GM03348 (cell line): ENCODE results near the gene BLMH.
"Not testable (repeated sequence)": the region's sequence is repeated elsewhere in the genome, so short reads cannot be mapped to it uniquely, and the experiment has no call there.

Experiments
- DNase-seq: peaks from one replicate; pipeline ENCODE4 v3.0.0; 2012; ENCODE audit warnings: low spot score

The BLMH gene

DNA sequence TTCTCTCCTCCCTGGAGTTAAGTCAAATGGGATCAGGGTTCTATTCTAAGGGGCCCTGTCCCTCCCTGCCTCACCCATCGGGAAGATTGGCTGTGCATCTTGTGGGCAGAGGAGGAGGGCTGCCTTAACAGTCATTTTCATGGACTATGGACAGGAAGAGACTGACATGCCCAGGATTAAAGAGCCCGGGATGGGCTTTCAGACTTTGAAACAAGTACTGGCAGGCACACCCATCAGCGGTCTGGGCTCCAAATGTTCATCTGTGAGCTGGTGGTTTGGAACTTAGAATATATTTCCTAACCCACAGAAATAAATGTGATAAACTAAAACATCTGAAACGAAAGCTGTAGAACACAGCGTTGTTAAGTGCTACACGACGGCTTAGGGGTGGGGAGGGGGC lies 62.7 kb downstream of the BLMH start:
- DNase-seq, result peak; percentile 74

DNA sequence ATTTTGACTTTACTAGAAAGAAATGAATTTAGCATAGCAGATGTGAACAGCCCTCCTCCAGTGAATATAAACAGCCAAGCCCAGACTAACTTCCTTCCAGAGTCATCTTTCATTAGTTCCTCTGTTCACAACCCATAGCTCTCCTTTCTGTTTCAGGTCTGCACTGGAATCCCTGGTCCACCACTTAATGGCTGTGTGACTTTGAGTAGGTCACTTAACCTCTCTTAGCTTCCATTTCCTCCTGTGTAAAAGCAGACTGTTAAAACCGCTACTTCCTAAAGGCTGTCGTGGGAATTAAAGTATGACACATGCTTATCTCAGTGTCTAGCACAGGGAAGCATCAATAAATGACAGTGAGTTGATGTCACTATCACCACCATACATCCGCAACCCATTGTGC lies 63.7 kb downstream of the BLMH start:
- DNase-seq, result no peak

DNA sequence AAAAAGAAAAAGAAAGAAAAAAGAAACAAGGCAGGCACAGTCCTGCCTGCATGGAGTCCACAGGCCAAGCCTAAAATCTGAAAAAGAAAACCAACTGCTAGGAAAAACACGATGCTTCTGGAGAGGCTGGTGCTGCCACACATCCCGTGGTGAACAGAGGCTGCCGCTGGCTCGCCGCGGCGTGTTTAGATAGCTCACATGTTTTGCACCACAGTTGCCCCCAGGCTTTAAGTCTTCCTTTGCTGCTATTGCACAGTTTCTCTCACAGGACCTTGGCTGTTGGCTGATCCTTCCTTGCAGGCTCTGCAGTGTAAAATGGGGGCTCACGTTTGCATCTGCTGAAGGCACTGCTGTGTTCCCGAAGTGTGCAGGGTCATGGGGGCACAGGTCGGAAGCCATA lies 64.9 kb downstream of the BLMH start:
- no peak for DNase-seq

DNA sequence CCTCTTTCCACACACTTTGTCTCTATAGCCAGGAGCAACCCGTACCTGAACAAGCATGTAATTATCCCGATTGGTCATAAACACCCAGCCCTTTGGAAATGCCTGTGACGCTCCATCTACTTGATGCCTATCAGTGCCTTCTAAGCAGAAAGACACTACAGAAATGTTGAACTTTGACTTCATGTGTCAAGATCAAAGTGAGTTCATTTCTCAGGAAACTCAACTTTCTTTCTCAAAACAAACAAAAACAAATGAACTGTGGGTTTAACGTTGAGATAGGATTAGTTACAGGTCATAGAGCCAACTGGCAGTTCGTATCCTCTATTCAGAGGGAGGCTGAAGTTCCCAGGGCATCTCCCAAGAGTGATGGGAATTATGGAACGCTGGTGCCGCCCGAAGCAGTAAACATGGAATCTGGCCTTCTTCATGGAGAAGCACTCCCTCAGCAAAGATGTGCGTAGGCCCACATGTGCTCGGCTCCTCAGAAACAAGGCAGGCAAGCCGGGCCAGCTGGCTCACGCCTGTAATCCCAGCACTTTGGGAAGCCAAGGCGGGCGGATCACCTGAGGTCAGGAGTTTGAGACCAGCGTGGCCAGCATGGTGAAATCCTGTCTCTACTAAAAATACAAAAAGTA lies 65.7 kb downstream of the BLMH start:
- DNase-seq, result no peak

DNA sequence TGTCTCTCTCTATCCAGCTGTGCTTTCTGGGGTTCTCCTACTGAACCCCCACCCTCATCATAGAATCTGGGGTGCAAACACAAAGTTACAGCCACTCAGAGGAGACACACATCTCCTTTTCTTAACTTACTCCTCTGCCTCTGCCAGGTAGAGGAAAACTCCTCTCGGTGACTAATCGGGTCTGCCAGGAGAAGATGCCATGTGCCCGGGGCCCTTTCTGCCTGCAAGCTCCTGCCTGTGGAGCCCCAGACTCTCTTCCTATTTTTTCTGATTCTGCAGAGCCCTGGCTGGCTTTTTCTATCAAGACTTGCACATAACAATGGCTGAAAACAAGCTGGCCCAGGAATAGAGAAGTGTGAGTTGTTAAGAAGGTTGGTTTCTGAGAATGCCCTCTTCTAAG lies 66.6 kb downstream of the BLMH start:
- DNase-seq, result no peak

DNA sequence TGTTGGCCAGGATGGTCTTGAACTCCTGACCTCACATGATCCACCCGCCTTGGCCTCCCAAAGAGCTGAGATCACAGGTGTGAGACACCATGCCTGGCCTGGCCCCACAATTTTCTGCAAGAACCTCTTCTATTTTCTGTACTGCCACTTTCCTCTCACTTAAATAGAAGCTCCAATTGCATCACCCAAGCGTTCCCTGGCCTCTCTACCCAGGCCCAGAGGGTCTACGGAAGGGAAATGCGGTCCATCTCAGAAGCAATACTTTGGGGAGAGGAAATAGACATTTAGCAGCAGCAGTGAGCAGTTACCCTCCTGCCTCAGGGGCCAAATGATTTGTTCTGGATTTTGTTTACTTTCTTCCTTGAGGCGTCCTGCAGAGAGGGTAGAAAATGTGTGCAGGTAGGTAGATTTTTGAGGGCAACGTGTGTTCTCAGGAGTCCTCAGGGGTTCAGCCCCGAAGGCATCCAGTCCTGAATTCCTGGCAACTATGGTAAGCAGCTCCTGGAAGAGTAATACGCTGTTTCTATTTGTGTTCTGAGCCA lies 67.3 kb downstream of the BLMH start:
- DNase-seq, result no peak

DNA sequence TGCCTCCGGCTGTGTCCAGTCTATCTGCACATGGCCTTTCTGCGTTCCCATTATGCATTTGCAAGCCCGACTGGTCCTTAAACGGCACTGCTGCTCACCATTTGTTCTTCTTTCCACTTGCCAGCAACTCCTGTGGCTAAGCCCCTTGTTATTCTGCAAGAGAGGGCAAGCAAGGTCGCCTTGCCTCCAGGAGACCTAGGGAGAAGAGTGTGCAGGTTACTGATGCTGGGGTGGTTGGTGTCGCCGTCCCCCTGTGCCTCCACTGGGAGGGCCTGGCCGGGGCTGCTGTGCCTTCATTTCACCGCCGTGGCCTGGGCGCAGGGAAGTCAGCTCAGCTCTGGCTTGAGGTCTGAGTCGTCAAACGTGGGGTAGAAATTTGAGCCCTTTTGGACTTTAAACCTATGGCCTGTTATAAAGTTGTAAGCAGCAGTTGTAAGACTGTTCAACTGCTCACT lies 69.0 kb downstream of the BLMH start:
- DNase-seq, result no peak

DNA sequence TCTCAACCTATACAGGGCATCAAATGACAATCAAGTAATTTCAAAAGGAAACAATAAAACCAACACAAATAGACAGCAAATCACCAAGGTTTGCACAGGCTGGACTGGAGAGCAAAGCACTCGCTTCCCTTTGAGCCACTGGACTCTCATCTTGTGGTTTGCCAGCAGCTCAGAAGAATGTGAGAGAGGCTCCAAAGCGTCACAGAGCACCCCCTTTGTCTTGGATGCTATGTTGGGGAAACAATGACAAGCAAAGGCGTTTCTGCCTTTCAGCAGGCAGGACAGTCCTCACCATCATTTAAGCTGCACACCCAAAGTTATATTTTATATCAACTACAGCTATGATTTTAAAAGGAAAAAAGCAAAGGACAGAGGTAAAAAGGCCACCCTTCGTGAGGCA lies 69.5 kb downstream of the BLMH start:
- no peak for DNase-seq

DNA sequence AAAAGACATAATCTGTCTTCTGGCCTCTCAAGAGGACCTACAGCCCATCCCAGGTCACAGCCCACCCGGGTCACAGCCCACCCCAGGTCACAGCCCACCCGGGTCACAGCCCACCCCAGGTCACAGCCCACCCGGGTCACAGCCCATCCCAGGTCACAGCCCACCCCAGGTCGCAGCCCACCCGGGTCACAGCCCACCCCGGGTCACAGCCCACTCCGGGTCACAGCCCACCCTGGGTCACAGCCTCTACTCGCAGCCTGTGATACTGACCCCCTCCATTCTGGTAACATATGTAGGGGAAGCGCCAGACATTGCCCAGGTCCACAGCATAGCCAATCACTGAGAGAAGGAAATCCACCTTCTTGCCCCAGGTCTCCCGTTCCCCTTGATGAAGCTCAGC lies 70.4 kb downstream of the BLMH start:
- DNase-seq, result no peak

DNA sequence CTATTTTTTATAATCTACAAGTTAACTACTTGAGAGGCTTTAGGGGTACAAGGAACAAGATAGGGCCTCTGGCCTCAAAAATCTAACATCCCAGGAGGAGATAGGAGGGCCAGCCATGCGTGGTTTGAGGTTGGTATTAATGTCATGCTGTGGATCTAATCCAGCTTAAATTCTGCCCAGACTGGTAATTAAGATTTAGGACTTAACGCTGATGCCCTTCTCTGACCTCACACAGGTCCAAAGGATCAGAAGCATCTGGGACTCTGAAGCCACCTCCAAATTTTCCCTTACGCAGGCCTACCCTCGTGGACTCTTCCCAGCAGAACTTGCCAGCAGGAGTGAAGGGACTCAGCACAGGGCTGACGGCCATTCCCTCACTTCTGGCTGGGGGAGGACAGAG lies 71.3 kb downstream of the BLMH start:
- no peak for DNase-seq

DNA sequence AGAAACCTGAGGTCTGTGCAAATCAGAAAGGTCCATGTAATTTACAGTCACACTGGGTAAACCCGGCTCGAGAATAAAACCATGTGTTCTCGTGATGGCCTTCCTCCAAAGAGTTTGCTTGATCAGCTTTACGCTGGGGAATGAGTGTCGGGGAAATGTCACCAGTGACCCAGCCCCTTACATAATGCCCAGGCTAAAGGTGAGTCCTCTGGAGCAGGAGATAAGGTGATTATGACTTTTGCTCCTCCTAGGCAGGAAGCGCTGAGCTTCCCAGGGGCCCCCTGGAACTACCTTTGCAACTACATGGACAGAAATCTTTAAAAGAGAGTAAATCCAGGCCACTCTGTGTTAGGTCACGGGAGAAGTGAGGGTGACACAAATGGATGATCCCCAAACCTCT lies 71.9 kb downstream of the BLMH start:
- no peak for DNase-seq

DNA sequence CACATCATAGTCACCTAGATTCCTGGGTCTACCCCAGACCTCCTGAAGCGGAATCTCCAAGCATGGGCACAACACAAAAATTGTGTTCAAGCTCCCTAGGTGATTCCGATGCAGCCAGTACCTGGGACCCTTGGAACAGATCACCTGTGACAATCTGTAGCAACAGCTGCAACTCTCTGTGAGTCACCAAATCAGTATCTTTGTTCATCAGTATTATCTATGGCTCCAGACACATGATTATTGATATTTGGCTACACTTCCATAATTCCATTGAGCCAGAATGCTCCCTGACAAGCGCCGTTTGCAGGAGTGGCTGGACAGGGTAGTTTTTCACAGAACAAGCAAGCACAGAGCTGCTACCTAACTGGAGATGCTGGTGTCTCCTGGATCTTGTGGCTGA lies 72.4 kb downstream of the BLMH start:
- DNase-seq, result no peak

DNA sequence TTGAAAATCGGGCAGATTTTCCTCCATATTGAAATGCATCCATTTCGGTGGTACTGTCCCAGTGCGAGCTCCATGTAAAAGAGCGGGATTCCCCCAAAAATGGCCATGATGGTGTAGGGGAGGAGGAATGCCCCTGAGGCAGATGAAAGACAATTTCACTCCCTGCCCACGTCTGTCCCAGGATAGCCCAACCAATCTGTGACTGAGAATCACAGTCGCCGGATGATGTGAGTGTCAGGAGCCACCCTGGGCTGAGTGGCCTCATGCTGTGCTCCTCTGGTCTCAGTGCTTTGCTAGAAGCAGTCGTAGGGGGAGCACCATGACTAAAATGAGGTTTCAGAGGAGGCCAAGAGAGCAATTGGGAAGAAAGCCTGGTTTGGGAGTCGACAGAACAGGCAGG lies 72.9 kb downstream of the BLMH start:
- DNase-seq, result no peak

DNA sequence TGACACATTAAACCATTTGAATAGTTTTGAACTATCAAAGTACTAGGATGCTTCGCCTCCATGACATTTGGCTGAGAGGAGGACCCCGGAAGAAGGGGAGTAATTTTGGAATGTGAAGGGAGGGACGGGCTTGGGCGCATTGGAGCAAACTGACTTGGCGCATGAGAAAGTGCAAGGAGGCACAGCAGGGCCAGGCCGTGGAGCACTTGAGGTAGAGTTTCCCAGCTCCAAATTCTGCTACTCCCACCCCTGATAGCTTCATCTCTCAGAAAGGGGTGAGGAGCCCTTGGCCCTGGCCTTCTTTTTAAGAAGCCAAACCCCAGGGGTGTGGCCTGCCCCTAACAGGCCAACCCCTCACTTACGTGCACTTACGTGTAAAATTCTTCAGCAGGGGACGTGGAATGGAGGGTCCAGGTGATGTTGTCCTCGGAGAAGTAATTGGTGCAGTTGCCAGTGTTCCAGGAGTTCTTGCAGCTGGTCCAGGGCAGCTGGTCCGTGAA lies 73.9 kb downstream of the BLMH start:
- DNase-seq, result no peak

DNA sequence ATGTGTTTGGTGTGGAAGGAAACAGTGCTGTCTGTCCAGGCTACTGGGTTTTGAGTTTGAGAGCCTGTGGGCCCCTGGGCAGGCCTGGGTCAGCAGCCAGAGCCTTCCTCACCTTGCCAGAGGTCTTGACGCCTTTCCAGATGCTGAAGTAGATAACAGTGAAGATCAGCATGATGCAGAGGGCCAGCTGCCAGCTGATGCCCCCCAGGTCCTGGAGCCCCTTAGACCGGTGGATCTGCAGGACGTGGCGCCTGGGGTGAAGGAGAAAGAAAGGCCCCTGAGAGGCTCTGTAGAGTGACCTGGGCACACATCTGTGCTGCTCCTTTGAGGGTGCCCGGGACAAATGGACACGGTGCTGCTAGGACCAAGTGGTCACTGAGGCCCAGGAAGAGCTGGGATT lies 74.7 kb downstream of the BLMH start:
- no peak for DNase-seq

DNA sequence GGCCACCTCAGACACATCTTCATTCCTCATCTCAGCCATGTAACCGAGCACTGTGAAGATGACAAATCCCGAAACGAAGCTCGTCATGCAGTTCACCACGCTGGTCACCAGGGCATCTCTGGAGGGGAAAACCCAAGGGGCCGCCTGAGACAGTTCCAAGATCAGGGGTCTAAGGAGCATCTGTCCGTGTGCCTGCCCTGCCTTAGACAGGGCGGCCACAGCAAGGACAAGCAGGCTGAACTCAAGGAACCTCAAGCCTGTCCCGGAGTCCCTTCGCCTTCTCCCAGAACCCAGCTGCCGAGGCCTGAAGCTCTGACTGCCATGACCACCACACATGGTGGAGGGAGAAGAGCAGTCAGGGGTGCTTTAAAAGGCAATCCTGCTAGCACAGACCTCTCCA lies 79.0 kb downstream of the BLMH start:
- no peak for DNase-seq

DNA sequence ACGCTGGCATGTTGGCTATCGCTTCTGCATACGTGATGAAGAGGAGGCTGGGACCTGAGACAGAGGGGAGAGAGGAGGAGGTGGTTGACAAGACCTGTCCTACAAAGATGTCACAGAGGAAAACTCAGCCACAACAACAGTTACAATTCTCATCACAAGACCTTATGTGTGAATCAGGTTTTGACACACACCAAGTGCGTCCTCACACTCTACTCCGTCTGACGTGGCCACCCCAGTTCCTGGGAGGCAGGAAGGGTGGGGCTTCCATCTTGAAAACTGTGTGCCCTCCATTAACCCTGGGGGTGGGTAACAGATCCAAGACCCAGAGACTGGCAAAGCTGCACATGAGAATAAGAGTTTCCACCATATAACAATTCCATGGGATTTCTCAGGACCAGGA lies 80.4 kb downstream of the BLMH start:
- DNase-seq, result no peak

DNA sequence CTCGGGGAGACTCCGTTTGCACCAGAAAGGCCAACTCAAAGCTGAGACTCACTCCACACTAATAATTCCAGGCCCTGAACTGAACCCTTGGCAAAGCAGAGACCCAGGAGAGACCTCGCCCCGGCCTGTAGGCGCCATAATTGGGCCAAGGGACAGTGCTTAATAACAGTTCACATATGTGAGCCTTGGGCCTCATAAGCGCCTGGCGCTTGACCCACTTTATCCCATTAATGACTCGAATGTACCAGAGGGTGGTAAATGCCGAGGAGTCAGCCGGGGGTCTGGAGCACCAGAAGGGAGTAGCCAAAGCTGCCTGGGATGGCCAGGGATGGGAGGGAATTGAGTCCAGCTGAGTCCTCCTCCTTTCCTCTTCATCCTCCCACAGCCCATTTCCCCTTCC lies 80.8 kb downstream of the BLMH start:
- DNase-seq, result no peak

DNA sequence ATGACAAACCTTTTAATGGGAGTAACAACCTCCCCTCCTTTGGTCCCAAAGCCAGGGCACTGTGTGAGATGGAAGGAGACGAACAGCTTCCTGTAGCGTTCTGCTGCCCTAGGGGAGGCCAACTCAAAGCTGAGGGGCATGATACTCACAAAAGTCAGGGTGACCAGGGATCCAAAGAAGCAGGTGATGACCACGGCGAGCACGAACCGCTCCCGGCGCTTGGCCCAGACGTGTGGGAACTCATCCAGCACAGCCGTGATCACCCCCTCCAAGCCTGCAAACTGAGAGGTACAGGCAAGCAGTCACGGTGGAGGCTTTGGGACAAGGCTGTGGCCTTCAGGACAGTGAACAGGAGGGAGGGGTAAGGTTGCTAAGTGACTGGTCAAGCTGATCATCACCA lies 81.4 kb downstream of the BLMH start:
- DNase-seq, result no peak

DNA sequence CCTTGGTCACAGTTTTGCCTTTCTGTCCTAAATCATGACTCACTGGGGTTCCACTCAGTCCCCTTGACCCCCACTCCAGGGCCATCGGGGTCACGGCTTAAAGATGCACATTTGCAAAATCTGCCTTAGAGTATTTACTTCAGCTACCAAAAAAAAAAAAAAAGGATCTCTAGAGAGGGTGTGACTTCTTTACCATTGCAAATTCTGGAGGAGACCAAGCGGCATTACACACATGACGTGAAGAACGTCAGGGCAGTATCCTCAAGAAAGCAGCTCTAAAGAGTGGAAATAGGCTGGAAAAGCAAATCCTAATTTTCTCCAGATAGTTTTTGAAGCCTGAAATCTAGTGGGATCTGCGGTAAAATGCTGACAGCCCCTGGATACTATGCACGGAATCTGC lies 81.8 kb downstream of the BLMH start:
- DNase-seq, result no peak

DNA sequence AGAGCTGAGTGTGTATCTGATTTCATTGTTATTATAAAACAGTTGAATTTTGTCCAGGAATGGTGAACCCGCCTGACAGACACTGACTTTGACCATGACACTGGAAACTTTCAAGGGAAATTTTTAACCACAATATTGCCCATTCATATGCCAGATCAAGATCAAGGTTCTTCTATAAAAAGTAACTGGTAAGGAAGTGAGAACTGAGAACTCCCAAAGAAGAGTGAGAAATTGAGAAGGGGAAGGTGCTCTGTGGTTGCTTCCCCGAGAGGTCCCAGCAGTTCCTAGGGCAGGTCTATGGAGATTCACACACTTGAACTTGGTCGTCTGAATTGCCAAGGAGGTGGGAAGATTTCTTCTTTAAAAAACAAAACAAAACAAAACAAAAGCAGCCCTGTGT lies 83.5 kb downstream of the BLMH start:
- no peak for DNase-seq

DNA sequence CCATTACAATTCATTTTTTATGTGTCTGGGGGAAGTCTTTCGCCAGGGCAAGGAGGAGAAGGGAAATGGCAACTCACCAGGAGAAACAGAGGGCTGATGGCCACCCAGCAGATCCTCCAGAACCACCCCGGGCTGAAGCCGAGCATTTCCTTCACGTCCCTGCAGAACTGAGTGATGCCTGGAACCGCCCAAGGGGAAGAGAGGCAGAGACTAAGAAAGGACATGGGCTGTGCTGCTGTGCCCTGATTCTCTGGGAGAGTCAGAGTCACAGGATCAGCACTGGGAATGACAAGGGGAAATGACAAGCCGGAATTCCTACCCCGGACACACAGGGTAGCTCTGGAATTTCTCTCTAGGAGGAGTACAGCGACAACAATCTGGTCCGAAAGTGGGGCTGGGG lies 84.1 kb downstream of the BLMH start:
- no peak for DNase-seq

DNA sequence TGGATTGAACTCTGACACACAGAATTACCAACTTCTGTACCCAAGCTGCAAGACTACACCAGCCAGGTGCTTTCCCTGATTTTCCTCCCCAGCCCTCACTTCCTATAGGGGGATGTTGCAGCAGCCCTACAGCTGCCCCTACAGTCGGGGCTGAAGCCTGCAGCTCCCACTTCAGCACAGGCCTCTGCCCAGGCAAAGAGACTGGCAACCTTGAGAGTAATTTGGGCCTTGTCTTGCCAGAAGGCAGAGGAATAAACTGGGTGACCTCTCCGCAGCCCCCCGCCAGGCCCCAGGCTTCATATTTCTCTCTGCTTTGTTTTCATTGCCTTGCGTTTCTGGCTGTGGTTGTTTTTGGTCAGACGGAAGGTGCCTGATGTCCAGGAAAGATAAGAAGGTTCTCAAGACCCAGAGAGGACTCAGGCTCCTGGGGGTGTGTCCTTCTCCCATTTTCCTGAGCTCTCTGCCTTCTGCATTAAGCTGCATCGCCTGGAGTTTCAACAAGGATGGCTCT lies 88.2 kb downstream of the BLMH start:
- no peak for DNase-seq

DNA sequence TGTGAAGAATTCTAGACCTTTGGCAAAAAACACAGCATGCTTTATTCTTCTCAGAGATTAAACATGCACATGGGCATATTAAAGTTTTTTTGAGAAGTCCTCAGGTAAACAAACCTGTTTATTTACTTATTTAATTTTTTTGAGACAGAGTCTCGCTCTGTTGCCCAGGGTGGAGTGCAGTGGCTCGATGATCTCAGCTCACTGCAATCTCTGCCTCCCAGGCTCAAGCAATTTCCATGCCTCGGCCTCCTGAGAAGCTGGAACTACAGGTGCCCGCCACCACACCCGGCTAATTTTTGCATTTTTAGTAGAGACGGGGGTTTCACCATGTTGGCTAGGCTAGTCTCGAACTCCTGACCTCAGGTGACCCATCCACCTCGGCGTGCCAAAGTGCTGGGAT lies 91.1 kb downstream of the BLMH start:
- DNase-seq, result not testable (repeated sequence)
